Thoracic aorta (tissue), 2 donors: ENCODE results near the gene ANKDD1A. TPM values are rescaled to one million over a fixed set of nuclear protein-coding genes. Genes with fewer than 3 reads are reported as not detected.
A peak's percentile ranks its signal among the peaks of the same experiment; 100 is the strongest.

Experiments
- ATAC-seq: fragments of 150-250 bp; one replicate; pipeline ENCODE4 v1.8.0; 2017; ENCODE audit warnings: low read depth; ENCODE audit not compliant: insufficient number of reproducible peaks, low FRiP score
- DNase-seq: peaks from one replicate; pipeline ENCODE4 v3.0.0-alpha.2; 2020; ENCODE audit warnings: low spot score
- H3K27ac ChIP-seq, 2 donors: fragments of 200-600 bp; sonication (generic); 1 replicate in 1 of 2; 2 replicates in 1 of 2; pipeline ENCODE4 v1.5.1; 2016; ENCODE audit warnings: mild to moderate bottlenecking in 2 of 2, moderate library complexity in 2 of 2
- H3K27me3 ChIP-seq: fragments of 200-600 bp; sonication (generic); replicated peaks from 2 replicates; pipeline ENCODE4 v1.6.0; 2016; ENCODE audit warnings: mild to moderate bottlenecking; ENCODE audit not compliant: insufficient read depth
- H3K36me3 ChIP-seq: fragments of 200-600 bp; sonication (generic); one replicate; pipeline ENCODE4 v1.5.1; 2016
- H3K4me1 ChIP-seq, 2 donors: fragments of 200-600 bp; sonication (generic); 1 replicate in 1 of 2; 2 replicates in 1 of 2; pipeline versions ENCODE4 v1.5.1 to v1.6.0; 2016; ENCODE audit warnings: low read depth in 2 of 2, mild to moderate bottlenecking in 1 of 2; ENCODE audit not compliant: control insufficient read depth in 1 of 2
- H3K4me3 ChIP-seq: fragments of 200-600 bp; sonication (generic); 2 replicates; pipeline ENCODE4 v1.5.1; 2016; ENCODE audit warnings: mild to moderate bottlenecking
- H3K9me3 ChIP-seq: fragments of 200-600 bp; sonication (generic); 2 replicates; pipeline ENCODE4 v1.5.1; 2016
- CTCF ChIP-seq: fragments of 200-600 bp; sonication (generic); IDR thresholded peaks from one replicate; pipeline ENCODE4 v1.5.1; 2019; ENCODE audit warnings: antibody characterized with exemption
- total RNA-seq, 2 donors: library from RNA; depleted of rRNA; stranded (reverse); fragments of >200 nt; gene quantifications; one replicate each; pipeline versions ENCODE4 v1.1.0 to v1.2.3, GENCODE V29; 2016

ANKDD1A gene
- total RNA-seq, 2 donors from 2014 or later: 27.5 to 58.1 TPM

- no peak for ATAC-seq
- Histone ChIP-seq H3K4me1 (peaks cover 3 to 22% of the 10 kb centered on the region in 2 donors), H3K27ac (no peak overlapping the region), H3K9me3 (no peaks in the 10 kb centered on the region), H3K36me3 (no peaks in the 10 kb centered on the region), H3K27me3 (no peaks in the 10 kb centered on the region), H3K4me3 (no peak overlapping the region)
- no peak for TF ChIP-seq CTCF
- no peak for DNase-seq
Measured at GRCh38 chr15:64915518-64916227, 4.0 kb downstream of the ANKDD1A start.

- ATAC-seq: no peak
- no peak for DNase-seq
- TF ChIP-seq CTCF: no peak
Measured at GRCh38 chr15:64916365-64916764, 4.7 kb downstream of the ANKDD1A start.

GRCh38 chr15:64917211-64917610 lies 5.5 kb downstream of the ANKDD1A start:
- H3K36me3 ChIP-seq: no peaks in the 10 kb centered on the region
- H3K9me3 ChIP-seq: no peaks in the 10 kb centered on the region
- no peak overlapping the region for H3K4me3 ChIP-seq
- DNase-seq: no peak
- ATAC-seq: no peak
- H3K27ac ChIP-seq: no peak overlapping the region
- peaks cover 6 to 22% of the 10 kb centered on the region in 2 donors for H3K4me1 ChIP-seq
- no peak for TF ChIP-seq CTCF
- H3K27me3 ChIP-seq: no peaks in the 10 kb centered on the region

More at GRCh38 chr15:64916365-64916764, 4.7 kb downstream of the ANKDD1A start:
- H3K27ac ChIP-seq: no peak overlapping the region
- H3K4me3 ChIP-seq: no peak overlapping the region
- H3K36me3 ChIP-seq: no peaks in the 10 kb centered on the region
- H3K4me1 ChIP-seq: peaks cover 3 to 17% of the 10 kb centered on the region in 2 donors
- no peaks in the 10 kb centered on the region for H3K9me3 ChIP-seq
- no peaks in the 10 kb centered on the region for H3K27me3 ChIP-seq

- Histone ChIP-seq H3K9me3 (no peaks in the 10 kb centered on the region), H3K4me3 (no peak overlapping the region), H3K36me3 (no peaks in the 10 kb centered on the region), H3K27me3 (no peaks in the 10 kb centered on the region), H3K4me1 (peaks cover 7 to 19% of the 10 kb centered on the region in 2 donors), H3K27ac (no peak overlapping the region)
- TF ChIP-seq CTCF: no peak
- DNase-seq (no peak), ATAC-seq (no peak)
Measured at GRCh38 chr15:64919721-64920120, 8.0 kb downstream of the ANKDD1A start.

- Histone ChIP-seq H3K9me3 (no peaks in the 10 kb centered on the region), H3K4me1 (peaks cover 7 to 19% of the 10 kb centered on the region in 2 donors), H3K27ac (peak overlapping the region; percentile 66 to 79), H3K27me3 (no peaks in the 10 kb centered on the region), H3K36me3 (no peaks in the 10 kb centered on the region), H3K4me3 (no peak overlapping the region)
- DNase-seq: no peak
- ATAC-seq: no peak
- TF ChIP-seq CTCF: no peak
Measured at GRCh38 chr15:64921711-64922110, 10.0 kb downstream of the ANKDD1A start.
